ENCODE measurements around the gene CCDC57.

DNA sequence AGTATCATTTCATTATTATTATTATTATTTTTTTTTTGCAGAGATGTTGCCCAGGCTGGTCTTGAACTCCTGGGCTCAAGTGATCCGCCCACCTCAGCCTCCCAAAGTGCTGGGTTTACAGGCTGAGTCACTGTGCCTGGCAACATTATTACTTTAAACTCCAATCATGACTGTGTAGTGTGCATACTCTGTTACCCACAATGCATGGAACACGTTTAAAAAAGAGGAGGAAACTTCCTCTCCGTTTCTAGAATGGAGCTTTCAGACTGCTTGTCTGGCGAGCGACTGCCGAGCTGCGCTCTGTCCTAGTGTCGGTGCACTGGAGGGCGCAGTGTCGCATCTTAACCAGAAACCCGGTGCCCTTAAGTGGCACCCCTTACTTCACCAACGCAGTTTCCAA, 92.5 kb downstream of the CCDC57 start:
- TF ChIP-seq, protein P1, sequence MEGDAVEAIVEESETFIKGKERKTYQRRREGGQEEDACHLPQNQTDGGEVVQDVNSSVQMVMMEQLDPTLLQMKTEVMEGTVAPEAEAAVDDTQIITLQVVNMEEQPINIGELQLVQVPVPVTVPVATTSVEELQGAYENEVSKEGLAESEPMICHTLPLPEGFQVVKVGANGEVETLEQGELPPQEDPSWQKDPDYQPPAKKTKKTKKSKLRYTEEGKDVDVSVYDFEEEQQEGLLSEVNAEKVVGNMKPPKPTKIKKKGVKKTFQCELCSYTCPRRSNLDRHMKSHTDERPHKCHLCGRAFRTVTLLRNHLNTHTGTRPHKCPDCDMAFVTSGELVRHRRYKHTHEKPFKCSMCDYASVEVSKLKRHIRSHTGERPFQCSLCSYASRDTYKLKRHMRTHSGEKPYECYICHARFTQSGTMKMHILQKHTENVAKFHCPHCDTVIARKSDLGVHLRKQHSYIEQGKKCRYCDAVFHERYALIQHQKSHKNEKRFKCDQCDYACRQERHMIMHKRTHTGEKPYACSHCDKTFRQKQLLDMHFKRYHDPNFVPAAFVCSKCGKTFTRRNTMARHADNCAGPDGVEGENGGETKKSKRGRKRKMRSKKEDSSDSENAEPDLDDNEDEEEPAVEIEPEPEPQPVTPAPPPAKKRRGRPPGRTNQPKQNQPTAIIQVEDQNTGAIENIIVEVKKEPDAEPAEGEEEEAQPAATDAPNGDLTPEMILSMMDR (IDR thresholded peaks at IDR 0.05), result no peak
- TF ChIP-seq POLR2A (IDR thresholded peaks at IDR 0.05), result no peak

All from thyroid gland (tissue), 4 donors.